HepG2 (cell line): Measurements from ENCODE around the gene FAM229A. TPM values are rescaled to one million over a fixed set of nuclear protein-coding genes. Genes with fewer than 3 reads are reported as not detected.

Experiments used
- CENPX ChIP-seq: sonication (generic); formaldehyde crosslinking; IDR thresholded peaks from 2 replicates; pipeline ENCODE4 v1.9.0; 2021; ENCODE audit warnings: mild to moderate bottlenecking, missing genetic modification reagents, moderate library complexity
- CHCHD3 ChIP-seq: sonication (generic); formaldehyde crosslinking; IDR thresholded peaks from 2 replicates; pipeline ENCODE4 v1.8.0; 2022; ENCODE audit warnings: mild to moderate bottlenecking, missing genetic modification reagents, moderate library complexity
- FOXO4 ChIP-seq: sonication (generic); formaldehyde crosslinking; conservative IDR thresholded peaks from 2 replicates; pipeline ENCODE4 v1.8.1; 2023; ENCODE audit warnings: missing genetic modification reagents
- GTF2F1 ChIP-seq: fragments of 150-350 bp; IDR thresholded peaks from 2 replicates; pipeline ENCODE4 v1.6.1; 2014; ENCODE audit warnings: low read length
- HDAC2 ChIP-seq: sonication (generic); formaldehyde crosslinking; IDR thresholded peaks from 2 replicates; pipeline ENCODE4 v1.4.0; 2020; ENCODE audit warnings: missing genetic modification reagents
- KLF9 ChIP-seq: IDR thresholded peaks from 2 replicates; pipeline ENCODE4 v1.6.1; 2016; ENCODE audit warnings: low read depth
- MYC ChIP-seq: sonication (generic); formaldehyde crosslinking; IDR thresholded peaks from 2 replicates; pipeline ENCODE4 v1.9.0; 2021; ENCODE audit warnings: missing genetic modification reagents, borderline replicate concordance
- NFE2L2 ChIP-seq: fragments of 150-350 bp; IDR thresholded peaks from 2 replicates; pipeline ENCODE4 v1.6.1; 2014; ENCODE audit warnings: low read length
- NFKB2 ChIP-seq: sonication (generic); formaldehyde crosslinking; IDR thresholded peaks from 2 replicates; pipeline ENCODE4 v1.4.0; 2020; ENCODE audit warnings: missing genetic modification reagents, borderline replicate concordance
- REPIN1 ChIP-seq: sonication (generic); formaldehyde crosslinking; IDR thresholded peaks from 2 replicates; pipeline ENCODE4 v1.8.0; 2022; ENCODE audit warnings: missing genetic modification reagents, low read depth, mild to moderate bottlenecking, borderline replicate concordance
- UBTF ChIP-seq: sonication (generic); formaldehyde crosslinking; IDR thresholded peaks from 2 replicates; pipeline ENCODE4 v1.4.0; 2020; ENCODE audit warnings: mild to moderate bottlenecking, missing genetic modification reagents
- ZBTB42 ChIP-seq: sonication (generic); formaldehyde crosslinking; IDR thresholded peaks from 2 replicates; pipeline ENCODE4 v1.5.0; 2020; ENCODE audit warnings: mild to moderate bottlenecking, missing genetic modification reagents
- ZFP1 ChIP-seq: IDR thresholded peaks from 2 replicates; pipeline ENCODE4 v1.6.1; 2016
- ZGPAT ChIP-seq: IDR thresholded peaks from 2 replicates; pipeline ENCODE4 v1.6.1; 2016; ENCODE audit warnings: mild to moderate bottlenecking
- ZNF121 ChIP-seq: sonication (generic); formaldehyde crosslinking; IDR thresholded peaks from 2 replicates; pipeline ENCODE4 v1.5.0; 2020; ENCODE audit warnings: mild to moderate bottlenecking, missing genetic modification reagents
- ZNF160 ChIP-seq: sonication (generic); formaldehyde crosslinking; IDR thresholded peaks from 2 replicates; pipeline ENCODE4 v1.8.0; 2022; ENCODE audit warnings: mild to moderate bottlenecking, inconsistent platforms, missing genetic modification reagents
- ZNF230 ChIP-seq: sonication (generic); formaldehyde crosslinking; IDR thresholded peaks from 2 replicates; pipeline ENCODE4 v1.4.0; 2020; ENCODE audit warnings: mild to moderate bottlenecking, missing genetic modification reagents
- ZNF556 ChIP-seq: sonication (generic); formaldehyde crosslinking; IDR thresholded peaks from 2 replicates; pipeline ENCODE4 v1.4.0; 2020; ENCODE audit warnings: mild to moderate bottlenecking, missing genetic modification reagents, borderline replicate concordance
- ZNF629 ChIP-seq: sonication (generic); formaldehyde crosslinking; conservative IDR thresholded peaks from 2 replicates; pipeline ENCODE4 v1.5.0; 2020; ENCODE audit warnings: missing genetic modification reagents
- ZNF766 ChIP-seq: sonication (generic); formaldehyde crosslinking; IDR thresholded peaks from 2 replicates; pipeline ENCODE4 v1.5.0; 2020; ENCODE audit warnings: missing genetic modification reagents, borderline replicate concordance
- ZSCAN12 ChIP-seq: sonication (generic); formaldehyde crosslinking; IDR thresholded peaks from 2 replicates; pipeline ENCODE4 v1.9.0; 2021; ENCODE audit warnings: mild to moderate bottlenecking, missing genetic modification reagents
- polyA plus RNA-seq, 8 experiments: library from polyadenylated mRNA; depleted of rRNA in 3 of 8; stranded (reverse) in 7 of 8; unstranded in 1 of 8; fragments of >200 nt; fragmentation: Illumina TruSeq in 4 of 8; extraction: Trizol in 4 of 8; gene quantifications; 2 replicates each; pipeline versions ENCODE4 v1.2.1 to v1.2.3, GENCODE V29; 2011 to 2016; ENCODE audit warnings: low read depth in 4 of 8, missing spikeins in 1 of 8, mixed read lengths in 1 of 8; ENCODE audit not compliant: insufficient read depth in 1 of 8
- total RNA-seq, 5 experiments: library from RNA; depleted of rRNA; stranded (reverse); fragments of >200 nt; fragmentation: Illumina TruSeq; extraction: Trizol; gene quantifications; 2 replicates each; pipeline ENCODE4 v1.2.3, GENCODE V29; 2016; ENCODE audit warnings: low read depth in 1 of 5
- TF ChIP-seq, protein P1 (sequence below): sonication (generic); formaldehyde crosslinking; IDR thresholded peaks from 2 replicates; pipeline ENCODE4 v1.5.0; 2020; ENCODE audit warnings: missing genetic modification reagents

The FAM229A gene
- total and polyA plus RNA-seq, 2 of the 13 experiments (the other 11 are each of a cell fraction or from before 2014, with no cell fraction given) = 3.2 to 17.6 TPM

- TF ChIP-seq ZSCAN12 (CRISPR knock-in tag) (0 out of 2 replicates have a peak, but pooled peaks have one; percentile 37), MYC (CRISPR knock-in tag) (0 out of 2 replicates have a peak, but pooled peaks have one; percentile 18), ZFP1 (CRISPR knock-in tag) (no peak), ZBTB42 (CRISPR knock-in tag) (0 out of 2 replicates have a peak, but pooled peaks have one; percentile 39), FOXO4 (CRISPR knock-in tag) (no peak), NFKB2 (peak; percentile 89; the same call in 1 of the 2 replicates), ZGPAT (CRISPR knock-in tag) (peak; percentile 69; the same call in 1 of the 2 replicates), ZNF121 (peak; percentile 24; the same call in 1 of the 2 replicates), CENPX (CRISPR knock-in tag) (no peak), ZNF556 (peak; percentile 33; the same call in 1 of the 2 replicates), KLF9 (CRISPR knock-in tag) (no peak), ZNF766 (0 out of 2 replicates have a peak, but pooled peaks have one; percentile 24), HDAC2 (CRISPR knock-in tag) (no peak), CHCHD3 (CRISPR knock-in tag) (no peak), ZNF160 (no peak), ZNF230 (CRISPR knock-in tag) (no peak), REPIN1 (CRISPR knock-in tag) (no peak), GTF2F1 (peak; percentile 94), ZNF629 (CRISPR knock-in tag) (no peak), UBTF (CRISPR knock-in tag) (peak; percentile 73), NFE2L2 (no peak)
- TF ChIP-seq, protein P1, sequence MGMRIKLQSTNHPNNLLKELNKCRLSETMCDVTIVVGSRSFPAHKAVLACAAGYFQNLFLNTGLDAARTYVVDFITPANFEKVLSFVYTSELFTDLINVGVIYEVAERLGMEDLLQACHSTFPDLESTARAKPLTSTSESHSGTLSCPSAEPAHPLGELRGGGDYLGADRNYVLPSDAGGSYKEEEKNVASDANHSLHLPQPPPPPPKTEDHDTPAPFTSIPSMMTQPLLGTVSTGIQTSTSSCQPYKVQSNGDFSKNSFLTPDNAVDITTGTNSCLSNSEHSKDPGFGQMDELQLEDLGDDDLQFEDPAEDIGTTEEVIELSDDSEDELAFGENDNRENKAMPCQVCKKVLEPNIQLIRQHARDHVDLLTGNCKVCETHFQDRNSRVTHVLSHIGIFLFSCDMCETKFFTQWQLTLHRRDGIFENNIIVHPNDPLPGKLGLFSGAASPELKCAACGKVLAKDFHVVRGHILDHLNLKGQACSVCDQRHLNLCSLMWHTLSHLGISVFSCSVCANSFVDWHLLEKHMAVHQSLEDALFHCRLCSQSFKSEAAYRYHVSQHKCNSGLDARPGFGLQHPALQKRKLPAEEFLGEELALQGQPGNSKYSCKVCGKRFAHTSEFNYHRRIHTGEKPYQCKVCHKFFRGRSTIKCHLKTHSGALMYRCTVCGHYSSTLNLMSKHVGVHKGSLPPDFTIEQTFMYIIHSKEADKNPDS (CRISPR knock-in tag) = no peak
These were observed 26.3 kb downstream of the FAM229A start, which contains the start of gene MARCKSL1 (continued) for GRCh38 chr1:32335790-32336590.
